HCT116 (cell line): Measurements from ENCODE around the gene HEATR5A. TPM values are rescaled to one million over a fixed set of nuclear protein-coding genes. Genes with fewer than 3 reads are reported as not detected.

Experiments
- ATAC-seq: fragments of 200-7000 bp; cut with Tn5 transposase; 2 replicates; pipeline ENCODE4 v1.9.1; 2020; ENCODE audit warnings: mild to moderate bottlenecking, moderate library complexity
- BruUV-seq: library from RNA; stranded (reverse); fragments of 400-500 nt; replicated peaks from 2 replicates; lab custom pipeline; 2021; lab: Mats Ljungman, UMichigan
- CTCF ChIA-PET: fragments of 300-600 bp; sonication (Branson Sonifier 250); formaldehyde crosslinking; loops from one replicate; lab custom pipeline; 2021; ENCODE audit warnings: antibody characterized with exemption; lab: Charles Lee
- POLR2A ChIA-PET: fragments of 300-600, 350-600 bp; sonication (Branson Sonifier 250); formaldehyde crosslinking; loops from one replicate; lab custom pipeline; 2021; ENCODE audit warnings: antibody characterized with exemption; lab: Charles Lee
- RAD21 ChIA-PET, 2 experiments: fragments of 300-600 bp; sonication (Branson Sonifier 250); formaldehyde crosslinking; loops; one replicate each; lab custom pipeline; 2023; ENCODE audit warnings: low total read pairs in 2 of 2; ENCODE audit not compliant: uncharacterized antibody in 2 of 2, unreplicated experiment in 2 of 2, low non-redundant PET in 1 of 2; lab: Charles Lee
- DNase-seq: peaks from one replicate; pipeline ENCODE4 v3.0.0-alpha.2; 2010; ENCODE audit warnings: low read depth, low spot score
- H2AFZ ChIP-seq: fragments of 200-600 bp; shearing (Covaris generic), sonication (generic); 2 replicates; pipeline ENCODE4 v1.6.1; 2017; ENCODE audit warnings: low read depth, mixed run types, mixed read lengths, antibody characterized with exemption, low read length; ENCODE audit not compliant: poor library complexity, severe bottlenecking
- H3K27ac ChIP-seq: 2 replicates; pipeline ENCODE4 v1.5.1; 2012; ENCODE audit warnings: low read depth, low read length
- H3K27me3 ChIP-seq: fragments of 200-600 bp; sonication (generic); 2 replicates; pipeline ENCODE4 v1.6.1; 2016; ENCODE audit warnings: mixed run types, low read length, mixed read lengths; ENCODE audit not compliant: insufficient read depth
- H3K36me3 ChIP-seq, 2 experiments: fragments of 200-500 bp in 1 of 2; fragments of 200-600 bp in 1 of 2; sonication (Bioruptor generic) in 1 of 2; sonication (generic) in 1 of 2; 2 replicates each; pipeline versions ENCODE4 v1.5.1 to v1.6.1; 2014 to 2016; ENCODE audit warnings: low read length in 2 of 2, inconsistent platforms in 1 of 2, mixed read lengths in 1 of 2, mixed run types in 1 of 2; ENCODE audit not compliant: insufficient read depth in 2 of 2, control insufficient read depth in 1 of 2
- H3K4me1 ChIP-seq, 2 experiments: fragments of 200-600 bp in 1 of 2; sonication (generic) in 1 of 2; 2 replicates each; pipeline versions ENCODE4 v1.5.1 to v1.6.1; 2012 to 2017; ENCODE audit warnings: low read length in 2 of 2, inconsistent platforms in 1 of 2, mild to moderate bottlenecking in 1 of 2, mixed read lengths in 1 of 2, mixed run types in 1 of 2, moderate library complexity in 1 of 2; ENCODE audit not compliant: insufficient read depth in 2 of 2, control insufficient read depth in 1 of 2
- H3K4me2 ChIP-seq: fragments of 200-600 bp; sonication (generic); 2 replicates; pipeline ENCODE4 v1.6.1; 2017; ENCODE audit warnings: mixed run types, low read length, mixed read lengths
- H3K4me3 ChIP-seq, 2 experiments: fragments of 200-600 bp in 1 of 2; sonication (generic) in 1 of 2; replicated peaks in 1 of 2; 2 replicates each; pipeline ENCODE4 v1.5.1; 2011 to 2016; ENCODE audit warnings: low read length in 2 of 2, control low read depth in 1 of 2, low read depth in 1 of 2, mild to moderate bottlenecking in 1 of 2, mixed read lengths in 1 of 2, mixed run types in 1 of 2
- H3K79me2 ChIP-seq: fragments of 200-600 bp; sonication (generic); 2 replicates; pipeline ENCODE4 v1.6.1; 2017; ENCODE audit warnings: mild to moderate bottlenecking, mixed run types, low read length, moderate library complexity, mixed read lengths; ENCODE audit not compliant: insufficient read depth
- H3K9ac ChIP-seq: fragments of 200-600 bp; sonication (generic); 2 replicates; pipeline ENCODE4 v1.6.1; 2016; ENCODE audit warnings: low read length, mixed read lengths
- H3K9me2 ChIP-seq: fragments of 200-600 bp; sonication (generic), shearing (Covaris generic); 2 replicates; pipeline ENCODE4 v1.6.1; 2017; ENCODE audit warnings: mixed run types, mild to moderate bottlenecking, moderate library complexity; ENCODE audit not compliant: insufficient read depth
- H3K9me3 ChIP-seq, 2 experiments: fragments of 200-500 bp in 1 of 2; fragments of 200-600 bp in 1 of 2; sonication (Bioruptor generic) in 1 of 2; sonication (generic) in 1 of 2; 2 replicates each; pipeline ENCODE4 v1.6.1; 2014 to 2017; ENCODE audit warnings: low read length in 2 of 2, mixed read lengths in 2 of 2, inconsistent platforms in 1 of 2, low read depth in 1 of 2, mild to moderate bottlenecking in 1 of 2, mixed run types in 1 of 2, moderate library complexity in 1 of 2; ENCODE audit not compliant: control insufficient read depth in 1 of 2, insufficient read depth in 1 of 2
- H4K20me1 ChIP-seq: fragments of 200-600 bp; sonication (generic), shearing (Covaris generic); 2 replicates; pipeline ENCODE4 v1.6.1; 2017; ENCODE audit warnings: mixed run types, mild to moderate bottlenecking, moderate library complexity; ENCODE audit not compliant: insufficient read depth
- CEBPB ChIP-seq: IDR thresholded peaks from 2 replicates; pipeline ENCODE4 v1.6.1; 2012; ENCODE audit warnings: low read depth
- EGR1 ChIP-seq: IDR thresholded peaks from 2 replicates; pipeline ENCODE4 v1.6.1; 2012; ENCODE audit warnings: low read depth
- ELF1 ChIP-seq: IDR thresholded peaks from 2 replicates; pipeline ENCODE4 v1.6.1; 2012; ENCODE audit warnings: low read depth, borderline replicate concordance
- EZH2 ChIP-seq: fragments of 200-600 bp; sonication (generic); IDR thresholded peaks from 2 replicates; pipeline ENCODE4 v1.6.1; 2017; ENCODE audit warnings: antibody characterized with exemption, mixed run types
- EZH2phosphoT487 ChIP-seq: fragments of 200-600 bp; IDR thresholded peaks from 2 replicates; pipeline ENCODE4 v1.6.1; 2018; ENCODE audit warnings: antibody characterized with exemption, borderline replicate concordance
- JUND ChIP-seq: IDR thresholded peaks from 2 replicates; pipeline ENCODE4 v1.6.1; 2012
- POLR2AphosphoS5 ChIP-seq: IDR thresholded peaks from 2 replicates; pipeline ENCODE4 v1.6.1; 2011; ENCODE audit warnings: mild to moderate bottlenecking, low read depth, low read length, moderate library complexity
- RAD21 ChIP-seq: IDR thresholded peaks from 2 replicates; pipeline ENCODE4 v1.6.1; 2012; ENCODE audit warnings: low read depth, mild to moderate bottlenecking
- SIN3A ChIP-seq: IDR thresholded peaks from 2 replicates; pipeline ENCODE4 v1.6.1; 2012; ENCODE audit warnings: low read depth
- SP1 ChIP-seq: IDR thresholded peaks from 2 replicates; pipeline ENCODE4 v1.6.1; 2012; ENCODE audit warnings: low read depth
- YY1 ChIP-seq: IDR thresholded peaks from 2 replicates; pipeline ENCODE4 v1.6.1; 2011; ENCODE audit warnings: low read length, low read depth, moderate library complexity, mild to moderate bottlenecking; ENCODE audit not compliant: insufficient replicate concordance; ENCODE audit errors: extremely low read depth
- ZFX ChIP-seq: fragments of 450-650 bp; IDR thresholded peaks from 2 replicates; pipeline ENCODE4 v1.6.1; 2017
- ZNF274 ChIP-seq: fragments of 200-500 bp; sonication (Bioruptor generic); IDR thresholded peaks from 2 replicates; pipeline ENCODE4 v1.6.1; 2014; ENCODE audit warnings: mild to moderate bottlenecking, low read depth, low read length, inconsistent platforms
- intact Hi-C: fragments of 100-400 bp; cut with micrococcal nuclease; formaldehyde crosslinking; loops from 2 replicates; pipeline ENCODE4 v1.10.0; 2022
- total RNA-seq: library from RNA; stranded (reverse); gene quantifications from one replicate; pipeline ENCODE4 v1.2.1, GENCODE V29; 2021; ENCODE audit not compliant: unreplicated experiment
- TF ChIP-seq, protein P1 (sequence below): IDR thresholded peaks from 2 replicates; pipeline ENCODE4 v1.6.1; 2012
- TF ChIP-seq, protein P2 (sequence below): IDR thresholded peaks from 2 replicates; pipeline ENCODE4 v1.6.1; 2011; ENCODE audit warnings: mild to moderate bottlenecking, low read length, moderate library complexity; ENCODE audit not compliant: insufficient replicate concordance; ENCODE audit errors: extremely low read depth

Gene HEATR5A
- total RNA-seq, 1 experiment from 2014 or later: 20.9 TPM

DNA sequence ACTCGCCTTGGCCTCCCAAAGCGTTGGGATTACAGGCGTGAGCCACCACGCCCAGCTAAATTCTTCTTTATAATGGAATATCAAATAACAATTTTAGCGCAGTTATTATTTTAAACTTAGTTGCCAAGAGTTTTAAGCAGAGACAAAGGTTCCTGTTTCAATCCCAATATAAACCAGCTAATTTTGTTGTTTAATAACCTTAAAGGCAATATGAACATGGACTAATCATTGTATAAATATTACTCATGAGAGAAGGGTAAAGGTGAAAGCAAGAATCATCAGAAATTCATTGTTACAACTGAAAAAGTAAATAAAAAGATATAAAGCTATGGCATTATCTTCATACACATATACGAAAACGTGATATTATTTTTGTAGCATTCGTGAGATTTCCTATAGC is 28.8 kb upstream of the HEATR5A start (continued):
- TF ChIP-seq, protein P1, sequence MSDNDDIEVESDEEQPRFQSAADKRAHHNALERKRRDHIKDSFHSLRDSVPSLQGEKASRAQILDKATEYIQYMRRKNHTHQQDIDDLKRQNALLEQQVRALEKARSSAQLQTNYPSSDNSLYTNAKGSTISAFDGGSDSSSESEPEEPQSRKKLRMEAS: no peak
- no peak for TF ChIP-seq ZNF274
- no peak for TF ChIP-seq RAD21
- no peak for TF ChIP-seq ZFX
- TF ChIP-seq EZH2: no peak
- no peak for TF ChIP-seq CEBPB
- TF ChIP-seq, protein P2, sequence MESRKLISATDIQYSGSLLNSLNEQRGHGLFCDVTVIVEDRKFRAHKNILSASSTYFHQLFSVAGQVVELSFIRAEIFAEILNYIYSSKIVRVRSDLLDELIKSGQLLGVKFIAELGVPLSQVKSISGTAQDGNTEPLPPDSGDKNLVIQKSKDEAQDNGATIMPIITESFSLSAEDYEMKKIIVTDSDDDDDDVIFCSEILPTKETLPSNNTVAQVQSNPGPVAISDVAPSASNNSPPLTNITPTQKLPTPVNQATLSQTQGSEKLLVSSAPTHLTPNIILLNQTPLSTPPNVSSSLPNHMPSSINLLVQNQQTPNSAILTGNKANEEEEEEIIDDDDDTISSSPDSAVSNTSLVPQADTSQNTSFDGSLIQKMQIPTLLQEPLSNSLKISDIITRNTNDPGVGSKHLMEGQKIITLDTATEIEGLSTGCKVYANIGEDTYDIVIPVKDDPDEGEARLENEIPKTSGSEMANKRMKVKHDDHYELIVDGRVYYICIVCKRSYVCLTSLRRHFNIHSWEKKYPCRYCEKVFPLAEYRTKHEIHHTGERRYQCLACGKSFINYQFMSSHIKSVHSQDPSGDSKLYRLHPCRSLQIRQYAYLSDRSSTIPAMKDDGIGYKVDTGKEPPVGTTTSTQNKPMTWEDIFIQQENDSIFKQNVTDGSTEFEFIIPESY: no peak

DNA sequence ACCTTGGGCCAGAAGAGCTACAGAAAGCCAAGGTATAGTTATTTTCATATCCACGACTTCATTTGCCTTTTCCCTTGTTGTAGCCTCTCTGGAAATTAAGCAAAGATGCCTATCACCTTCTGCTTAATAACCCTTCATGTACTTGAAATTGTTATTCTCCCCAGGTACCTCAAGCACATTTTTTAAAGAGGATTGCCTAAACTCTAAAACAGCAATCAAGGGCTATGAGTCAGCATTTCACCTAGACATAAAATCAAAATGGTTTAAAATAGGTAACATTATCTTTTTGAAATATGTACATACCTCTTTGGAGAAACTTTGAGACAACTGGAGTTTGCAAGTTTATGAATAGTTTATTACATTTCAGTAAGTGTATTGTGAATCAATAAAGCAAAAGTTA is 25.4 kb upstream of the HEATR5A start:
- no peak overlapping the region; the same call in 1 of the 2 replicates for H3K27ac ChIP-seq
- CTCF ChIA-PET: interaction anchor here (1.0 kb wide), 2 partner anchors 25 to 809 kb away, joined by 3 read pairs; partner anchors contain the start of gene HEATR5A
- DNase-seq (no peak), ATAC-seq (no peak)
- H3K9me2 ChIP-seq: no peaks in the 10 kb centered on the region
- H3K9me3 ChIP-seq: no peaks in the 10 kb centered on the region
- BruUV-seq: no TSS peak
- POLR2A ChIA-PET: interaction anchor here (0.8 kb wide), 1 partner anchor 25 kb away, joined by 4 read pairs; the partner anchor contains the start of gene HEATR5A
- no peaks in the 10 kb centered on the region for H3K79me2 ChIP-seq
- no peak overlapping the region for H3K4me2 ChIP-seq
- H2AFZ ChIP-seq: no peak overlapping the region
- H3K27me3 ChIP-seq: no peaks in the 10 kb centered on the region
- H4K20me1 ChIP-seq: no peaks in the 10 kb centered on the region
- TF ChIP-seq ELF1 (no peak), EZH2phosphoT487 (no peak), JUND (no peak), EGR1 (no peak), SP1 (no peak), ZFX (no peak), RAD21 (no peak), SIN3A (no peak), POLR2AphosphoS5 (no peak), EZH2 (no peak), YY1 (no peak)
- TF ChIP-seq, protein P2: no peak
- no peak overlapping the region for H3K4me3 ChIP-seq
- H3K36me3 ChIP-seq: peaks cover 4 to 7% of the 10 kb centered on the region in 2 experiments; a peak in 1 of 4 replicates
- RAD21 ChIA-PET: no interaction called here
- peaks cover 11% of the 10 kb centered on the region in 2 experiments for H3K4me1 ChIP-seq
- intact Hi-C loops: no loop called here
- no peak overlapping the region for H3K9ac ChIP-seq
